HepG2 (cell line): ENCODE results near the gene RBM28. TPM values are rescaled to one million over a fixed set of nuclear protein-coding genes. Genes with fewer than 3 reads are reported as not detected.
A peak's percentile ranks its signal among the peaks of the same experiment; 100 is the strongest.

Experiments used
- ARID3A ChIP-seq: IDR thresholded peaks from 2 replicates; pipeline ENCODE4 v1.6.1; 2012; ENCODE audit warnings: low read depth, low read length, improper control_type of control experiment
- BORCS8-MEF2B ChIP-seq: sonication (generic); formaldehyde crosslinking; IDR thresholded peaks from 2 replicates; pipeline ENCODE4 v1.8.0; 2022; ENCODE audit warnings: mild to moderate bottlenecking, missing genetic modification reagents
- HOXA5 ChIP-seq: sonication (generic); formaldehyde crosslinking; IDR thresholded peaks from 2 replicates; pipeline ENCODE4 v1.4.0; 2020; ENCODE audit warnings: missing genetic modification reagents
- KDM1A ChIP-seq: IDR thresholded peaks from 2 replicates; pipeline ENCODE4 v1.6.1; 2016; ENCODE audit warnings: missing compliant biosample characterization
- MAFK ChIP-seq, 2 experiments: IDR thresholded peaks in 1 of 2; conservative IDR thresholded peaks in 1 of 2; 2 replicates each; pipeline ENCODE4 v1.6.1; 2011; ENCODE audit warnings: improper control_type of control experiment in 2 of 2, low read length in 2 of 2
- NCOA2 ChIP-seq: sonication (generic); formaldehyde crosslinking; IDR thresholded peaks from 2 replicates; pipeline ENCODE4 v1.8.0; 2022; ENCODE audit warnings: inconsistent platforms
- ONECUT2 ChIP-seq: sonication (generic); formaldehyde crosslinking; IDR thresholded peaks from 2 replicates; pipeline ENCODE4 v1.4.0; 2020; ENCODE audit warnings: missing genetic modification reagents
- SP4 ChIP-seq: sonication (generic); formaldehyde crosslinking; IDR thresholded peaks from 2 replicates; pipeline ENCODE4 v1.8.1; 2023; ENCODE audit warnings: mild to moderate bottlenecking, missing genetic modification reagents
- SRY ChIP-seq: sonication (generic); formaldehyde crosslinking; IDR thresholded peaks from 2 replicates; pipeline ENCODE4 v1.8.0; 2022; ENCODE audit warnings: mild to moderate bottlenecking, missing genetic modification reagents
- ZMYM4 ChIP-seq: sonication (generic); formaldehyde crosslinking; IDR thresholded peaks from 2 replicates; pipeline ENCODE4 v1.8.1; 2023; ENCODE audit warnings: mild to moderate bottlenecking, missing genetic modification reagents
- ZNF101 ChIP-seq: sonication (generic); formaldehyde crosslinking; IDR thresholded peaks from 2 replicates; pipeline ENCODE4 v1.4.0; 2020; ENCODE audit warnings: mild to moderate bottlenecking, low read depth, missing genetic modification reagents, borderline replicate concordance
- ZNF574 ChIP-seq: sonication (generic); formaldehyde crosslinking; IDR thresholded peaks from 2 replicates; pipeline ENCODE4 v1.4.0; 2020; ENCODE audit warnings: missing genetic modification reagents
- ZNF687 ChIP-seq: sonication (generic); formaldehyde crosslinking; IDR thresholded peaks from 2 replicates; pipeline ENCODE4 v1.5.1; 2020; ENCODE audit warnings: mild to moderate bottlenecking, missing genetic modification reagents, moderate library complexity
- ZNF724P ChIP-seq: sonication (generic); formaldehyde crosslinking; IDR thresholded peaks from 2 replicates; pipeline ENCODE4 v1.8.0; 2022; ENCODE audit warnings: missing genetic modification reagents, borderline replicate concordance
- ZNF800 ChIP-seq: sonication (generic); formaldehyde crosslinking; IDR thresholded peaks from 2 replicates; pipeline ENCODE4 v1.4.0; 2020; ENCODE audit warnings: missing genetic modification reagents
- ZNF841 ChIP-seq: sonication (generic); formaldehyde crosslinking; IDR thresholded peaks from 2 replicates; pipeline ENCODE4 v1.8.1; 2023; ENCODE audit warnings: missing genetic modification reagents, borderline replicate concordance
- ZNF878 ChIP-seq: sonication (generic); formaldehyde crosslinking; IDR thresholded peaks from 2 replicates; pipeline ENCODE4 v1.8.1; 2023; ENCODE audit warnings: mild to moderate bottlenecking, missing genetic modification reagents, moderate library complexity
- polyA plus RNA-seq, 8 experiments: library from polyadenylated mRNA; depleted of rRNA in 3 of 8; stranded (reverse) in 7 of 8; unstranded in 1 of 8; fragments of >200 nt; fragmentation: Illumina TruSeq in 4 of 8; extraction: Trizol in 4 of 8; gene quantifications; 2 replicates each; pipeline versions ENCODE4 v1.2.1 to v1.2.3, GENCODE V29; 2011 to 2016; ENCODE audit warnings: low read depth in 4 of 8, missing spikeins in 1 of 8, mixed read lengths in 1 of 8; ENCODE audit not compliant: insufficient read depth in 1 of 8
- total RNA-seq, 5 experiments: library from RNA; depleted of rRNA; stranded (reverse); fragments of >200 nt; fragmentation: Illumina TruSeq; extraction: Trizol; gene quantifications; 2 replicates each; pipeline ENCODE4 v1.2.3, GENCODE V29; 2016; ENCODE audit warnings: low read depth in 1 of 5
- TF ChIP-seq, protein P1 (sequence below): sonication (generic); formaldehyde crosslinking; IDR thresholded peaks from 2 replicates; pipeline ENCODE4 v1.4.0; 2020; ENCODE audit warnings: mild to moderate bottlenecking, missing genetic modification reagents

RBM28 gene
- total and polyA plus RNA-seq, 2 of the 13 experiments (the other 11 are each of a cell fraction or from before 2014, with no cell fraction given), result 20.5 to 49.0 TPM

DNA sequence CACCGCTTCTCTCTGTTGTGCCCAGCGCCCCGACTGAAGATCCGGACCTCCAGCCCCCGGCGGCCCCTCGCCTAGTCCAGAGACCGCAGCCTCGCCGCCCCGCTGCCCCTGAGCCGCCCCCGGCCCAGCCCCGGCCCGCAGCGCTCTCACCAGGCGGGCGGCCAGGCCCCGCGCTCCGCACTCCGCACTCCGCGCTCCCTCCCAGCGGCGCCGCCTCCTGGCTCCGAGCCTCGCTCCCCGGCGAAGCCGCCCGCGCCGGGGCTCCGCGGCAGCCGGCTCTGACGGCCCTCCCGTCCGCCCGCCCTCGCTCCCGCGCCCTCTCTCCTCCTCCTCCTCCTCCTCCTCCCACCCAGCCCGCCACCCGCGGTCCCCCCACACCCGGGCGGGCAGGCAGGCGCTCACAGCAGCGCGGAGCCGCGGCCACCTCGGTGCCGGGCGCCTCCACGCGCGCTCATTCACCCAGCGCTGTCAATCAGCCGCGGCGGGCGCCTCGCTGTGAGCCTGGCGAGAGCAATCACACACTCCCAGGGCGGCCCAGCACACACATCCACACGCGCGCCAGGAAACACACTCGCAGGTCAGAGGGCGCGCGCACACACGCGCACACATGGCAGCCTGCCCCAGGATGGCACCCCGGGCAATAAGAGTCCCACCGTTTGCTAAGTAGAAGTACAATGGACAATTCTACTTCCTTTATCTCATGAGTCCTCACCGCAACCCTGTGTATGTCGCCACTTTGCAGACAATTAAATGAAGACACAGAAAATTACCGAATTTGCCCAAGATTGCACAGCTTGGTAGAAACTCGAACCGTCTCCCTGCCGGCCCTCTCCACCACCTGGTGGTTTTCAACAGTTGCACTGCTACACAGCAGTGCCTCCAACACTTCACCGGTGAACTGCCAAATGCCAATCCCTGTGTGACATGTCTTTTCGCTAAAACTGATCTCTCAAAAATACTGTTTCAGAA is 18.0 kb upstream of the RBM28 start, which contains the start of gene PRRT4 (continued):
- TF ChIP-seq ZNF574 (CRISPR knock-in tag), result no peak
- TF ChIP-seq ONECUT2 (CRISPR knock-in tag), result no peak
- TF ChIP-seq HOXA5 (CRISPR knock-in tag), result no peak
- TF ChIP-seq BORCS8-MEF2B (CRISPR knock-in tag), result no peak
- no peak for TF ChIP-seq SRY (CRISPR knock-in tag)
- no peak for TF ChIP-seq ZNF878
- no peak for TF ChIP-seq ARID3A
- TF ChIP-seq SP4 (CRISPR knock-in tag), result no peak
- TF ChIP-seq ZNF724P (CRISPR knock-in tag), result no peak
- TF ChIP-seq ZNF841 (CRISPR knock-in tag), result no peak
- no peak for TF ChIP-seq ZMYM4 (CRISPR knock-in tag)
- no peak for TF ChIP-seq ZNF101 (CRISPR knock-in tag)
- peak; percentile 88 for TF ChIP-seq ZNF800 (CRISPR knock-in tag)
- no peak for TF ChIP-seq KDM1A (CRISPR knock-in tag)
- TF ChIP-seq MAFK (conservative IDR thresholded peaks at IDR 0.05 in 1 of 2, IDR thresholded peaks at IDR 0.05 in 1 of 2; ENCODE audit: low read length in 2 of 2), result no peak
- TF ChIP-seq NCOA2 (CRISPR knock-in tag), result no peak
- TF ChIP-seq, protein P1, sequence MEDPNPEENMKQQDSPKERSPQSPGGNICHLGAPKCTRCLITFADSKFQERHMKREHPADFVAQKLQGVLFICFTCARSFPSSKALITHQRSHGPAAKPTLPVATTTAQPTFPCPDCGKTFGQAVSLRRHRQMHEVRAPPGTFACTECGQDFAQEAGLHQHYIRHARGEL (CRISPR knock-in tag), result no peak
- peak; percentile 31; the same call in 1 of the 2 replicates for TF ChIP-seq ZNF687
